K562 (cell line): ENCODE results near the gene CD82. TPM values are rescaled to one million over a fixed set of nuclear protein-coding genes. Genes with fewer than 3 reads are reported as not detected.
A peak's percentile ranks its signal among the peaks of the same experiment; 100 is the strongest.

ENCODE experiments used
- BHLHE40 ChIP-seq: IDR thresholded peaks from 2 replicates; pipeline ENCODE4 v1.6.1; 2011; ENCODE audit warnings: low read length, improper control_type of control experiment
- CC2D1A ChIP-seq: fragments of 450-650 bp; IDR thresholded peaks from 2 replicates; pipeline ENCODE4 v1.6.1; 2017; ENCODE audit warnings: mild to moderate bottlenecking
- EGR1 ChIP-seq: fragments of 450-650 bp; conservative IDR thresholded peaks from 2 replicates; pipeline ENCODE4 v1.6.1; 2017; ENCODE audit warnings: mild to moderate bottlenecking
- FOXJ2 ChIP-seq: fragments of 200-800 bp; sonication (Bioruptor generic); IDR thresholded peaks from 2 replicates; pipeline ENCODE4 v1.6.1; 2016; ENCODE audit warnings: missing genetic modification characterization, missing compliant biosample characterization
- HNRNPUL1 ChIP-seq: fragments of 200-400 bp; formaldehyde crosslinking; IDR thresholded peaks from 2 replicates; pipeline ENCODE4 v1.6.1; 2017; ENCODE audit warnings: low read length
- MAFF ChIP-seq: IDR thresholded peaks from 2 replicates; pipeline ENCODE4 v1.6.1; 2012; ENCODE audit warnings: low read length, improper control_type of control experiment
- RAD51 ChIP-seq: fragments of 450-650 bp; IDR thresholded peaks from 2 replicates; pipeline ENCODE4 v1.7.1; 2016; ENCODE audit warnings: low read depth, mild to moderate bottlenecking, borderline replicate concordance
- SMAD3 ChIP-seq: fragments of 450-650 bp; formaldehyde crosslinking; conservative IDR thresholded peaks from 2 replicates; pipeline ENCODE4 v1.4.0; 2020; ENCODE audit warnings: mild to moderate bottlenecking
- SMARCE1 ChIP-seq: fragments of 450-650 bp; IDR thresholded peaks from 2 replicates; pipeline ENCODE4 v1.7.1; 2016; ENCODE audit warnings: mild to moderate bottlenecking
- TAL1 ChIP-seq: fragments of 450-650 bp; IDR thresholded peaks from 2 replicates; pipeline ENCODE4 v1.6.1; 2016; ENCODE audit warnings: mild to moderate bottlenecking
- ZBTB7A ChIP-seq: IDR thresholded peaks from 2 replicates; pipeline ENCODE4 v1.6.1; 2011; ENCODE audit warnings: low read depth, mild to moderate bottlenecking, low read length, moderate library complexity, borderline replicate concordance; ENCODE audit not compliant: control insufficient read depth
- ZKSCAN3 ChIP-seq: fragments of 250-450 bp; sonication (Bioruptor Pico); IDR thresholded peaks from 2 replicates; pipeline ENCODE4 v1.4.0; 2020
- ZNF316 ChIP-seq: fragments of 450-650 bp; IDR thresholded peaks from 2 replicates; pipeline ENCODE4 v1.6.1; 2016
- ZNF561 ChIP-seq: fragments of 450-650 bp; formaldehyde crosslinking; conservative IDR thresholded peaks from 2 replicates; pipeline ENCODE4 v1.4.0; 2020; ENCODE audit warnings: mild to moderate bottlenecking, moderate library complexity
- polyA plus RNA-seq, 8 experiments: library from polyadenylated mRNA; depleted of rRNA in 4 of 8; stranded (reverse) in 5 of 8; unstranded in 3 of 8; fragments of >200 nt; fragmentation: Nextera tagmentation in 2 of 8; fragmentation: Illumina TruSeq in 1 of 8; extraction: Ambion mirVana in 2 of 8; extraction: Trizol in 1 of 8; gene quantifications; 2 replicates each; pipeline versions ENCODE4 v1.2.1 to v1.2.3, GENCODE V29; 2011 to 2014; ENCODE audit warnings: inconsistent platforms in 1 of 8, missing spikeins in 1 of 8
- total RNA-seq, 7 experiments: library from RNA; depleted of rRNA in 6 of 7; stranded (reverse); fragments of >200 nt in 6 of 7; fragmentation: Illumina TruSeq in 2 of 7; extraction: Trizol in 2 of 7; gene quantifications; 2 replicates each; pipeline versions ENCODE4 v1.2.1 to v1.2.3, GENCODE V29; 2011 to 2021; ENCODE audit warnings: low replicate concordance in 1 of 7
- TF ChIP-seq, protein P1 (sequence below): fragments of 450-650 bp; IDR thresholded peaks from 2 replicates; pipeline ENCODE4 v1.6.1; 2016; ENCODE audit warnings: mild to moderate bottlenecking, moderate library complexity
- TF ChIP-seq, protein P2 (sequence below): fragments of 250-450 bp; sonication (Bioruptor Pico); IDR thresholded peaks from 2 replicates; pipeline ENCODE4 v1.8.0; 2022; ENCODE audit warnings: moderate library complexity, mild to moderate bottlenecking, inconsistent platforms
- TF ChIP-seq, protein P3 (sequence below): fragments of 200-800 bp; sonication (Bioruptor generic); IDR thresholded peaks from 2 replicates; pipeline ENCODE4 v1.6.1; 2017; ENCODE audit warnings: missing genetic modification characterization, missing compliant biosample characterization

CD82 gene
- total and polyA plus RNA-seq, 9 of the 15 experiments (the other 6 are each of a cell fraction or from before 2014, with no cell fraction given), result 0.27 to 9.4 (median 3.0) TPM

DNA sequence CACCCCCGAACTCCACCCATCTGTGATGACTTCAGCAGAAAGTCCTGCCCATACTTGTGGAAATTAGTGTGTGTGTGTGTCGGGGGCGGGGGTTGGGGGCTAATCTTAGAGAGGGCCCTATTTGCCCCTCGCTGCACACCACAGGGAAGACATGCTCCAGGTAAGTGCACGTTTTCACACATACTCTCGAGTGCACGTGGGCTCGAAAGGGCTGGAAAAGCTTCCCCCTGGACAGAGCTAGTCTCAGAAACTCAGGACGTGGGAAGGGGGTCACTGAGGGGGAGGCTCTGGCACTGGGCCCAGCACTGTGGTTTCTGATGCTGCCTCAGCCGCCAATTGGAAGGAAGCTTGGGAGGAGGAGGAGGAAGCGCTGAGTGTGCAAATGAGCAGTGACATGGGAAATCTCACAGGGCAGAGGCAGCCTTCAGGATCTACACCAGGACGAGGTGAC is 40.7 kb upstream of the CD82 start (continued):
- TF ChIP-seq, protein P1, sequence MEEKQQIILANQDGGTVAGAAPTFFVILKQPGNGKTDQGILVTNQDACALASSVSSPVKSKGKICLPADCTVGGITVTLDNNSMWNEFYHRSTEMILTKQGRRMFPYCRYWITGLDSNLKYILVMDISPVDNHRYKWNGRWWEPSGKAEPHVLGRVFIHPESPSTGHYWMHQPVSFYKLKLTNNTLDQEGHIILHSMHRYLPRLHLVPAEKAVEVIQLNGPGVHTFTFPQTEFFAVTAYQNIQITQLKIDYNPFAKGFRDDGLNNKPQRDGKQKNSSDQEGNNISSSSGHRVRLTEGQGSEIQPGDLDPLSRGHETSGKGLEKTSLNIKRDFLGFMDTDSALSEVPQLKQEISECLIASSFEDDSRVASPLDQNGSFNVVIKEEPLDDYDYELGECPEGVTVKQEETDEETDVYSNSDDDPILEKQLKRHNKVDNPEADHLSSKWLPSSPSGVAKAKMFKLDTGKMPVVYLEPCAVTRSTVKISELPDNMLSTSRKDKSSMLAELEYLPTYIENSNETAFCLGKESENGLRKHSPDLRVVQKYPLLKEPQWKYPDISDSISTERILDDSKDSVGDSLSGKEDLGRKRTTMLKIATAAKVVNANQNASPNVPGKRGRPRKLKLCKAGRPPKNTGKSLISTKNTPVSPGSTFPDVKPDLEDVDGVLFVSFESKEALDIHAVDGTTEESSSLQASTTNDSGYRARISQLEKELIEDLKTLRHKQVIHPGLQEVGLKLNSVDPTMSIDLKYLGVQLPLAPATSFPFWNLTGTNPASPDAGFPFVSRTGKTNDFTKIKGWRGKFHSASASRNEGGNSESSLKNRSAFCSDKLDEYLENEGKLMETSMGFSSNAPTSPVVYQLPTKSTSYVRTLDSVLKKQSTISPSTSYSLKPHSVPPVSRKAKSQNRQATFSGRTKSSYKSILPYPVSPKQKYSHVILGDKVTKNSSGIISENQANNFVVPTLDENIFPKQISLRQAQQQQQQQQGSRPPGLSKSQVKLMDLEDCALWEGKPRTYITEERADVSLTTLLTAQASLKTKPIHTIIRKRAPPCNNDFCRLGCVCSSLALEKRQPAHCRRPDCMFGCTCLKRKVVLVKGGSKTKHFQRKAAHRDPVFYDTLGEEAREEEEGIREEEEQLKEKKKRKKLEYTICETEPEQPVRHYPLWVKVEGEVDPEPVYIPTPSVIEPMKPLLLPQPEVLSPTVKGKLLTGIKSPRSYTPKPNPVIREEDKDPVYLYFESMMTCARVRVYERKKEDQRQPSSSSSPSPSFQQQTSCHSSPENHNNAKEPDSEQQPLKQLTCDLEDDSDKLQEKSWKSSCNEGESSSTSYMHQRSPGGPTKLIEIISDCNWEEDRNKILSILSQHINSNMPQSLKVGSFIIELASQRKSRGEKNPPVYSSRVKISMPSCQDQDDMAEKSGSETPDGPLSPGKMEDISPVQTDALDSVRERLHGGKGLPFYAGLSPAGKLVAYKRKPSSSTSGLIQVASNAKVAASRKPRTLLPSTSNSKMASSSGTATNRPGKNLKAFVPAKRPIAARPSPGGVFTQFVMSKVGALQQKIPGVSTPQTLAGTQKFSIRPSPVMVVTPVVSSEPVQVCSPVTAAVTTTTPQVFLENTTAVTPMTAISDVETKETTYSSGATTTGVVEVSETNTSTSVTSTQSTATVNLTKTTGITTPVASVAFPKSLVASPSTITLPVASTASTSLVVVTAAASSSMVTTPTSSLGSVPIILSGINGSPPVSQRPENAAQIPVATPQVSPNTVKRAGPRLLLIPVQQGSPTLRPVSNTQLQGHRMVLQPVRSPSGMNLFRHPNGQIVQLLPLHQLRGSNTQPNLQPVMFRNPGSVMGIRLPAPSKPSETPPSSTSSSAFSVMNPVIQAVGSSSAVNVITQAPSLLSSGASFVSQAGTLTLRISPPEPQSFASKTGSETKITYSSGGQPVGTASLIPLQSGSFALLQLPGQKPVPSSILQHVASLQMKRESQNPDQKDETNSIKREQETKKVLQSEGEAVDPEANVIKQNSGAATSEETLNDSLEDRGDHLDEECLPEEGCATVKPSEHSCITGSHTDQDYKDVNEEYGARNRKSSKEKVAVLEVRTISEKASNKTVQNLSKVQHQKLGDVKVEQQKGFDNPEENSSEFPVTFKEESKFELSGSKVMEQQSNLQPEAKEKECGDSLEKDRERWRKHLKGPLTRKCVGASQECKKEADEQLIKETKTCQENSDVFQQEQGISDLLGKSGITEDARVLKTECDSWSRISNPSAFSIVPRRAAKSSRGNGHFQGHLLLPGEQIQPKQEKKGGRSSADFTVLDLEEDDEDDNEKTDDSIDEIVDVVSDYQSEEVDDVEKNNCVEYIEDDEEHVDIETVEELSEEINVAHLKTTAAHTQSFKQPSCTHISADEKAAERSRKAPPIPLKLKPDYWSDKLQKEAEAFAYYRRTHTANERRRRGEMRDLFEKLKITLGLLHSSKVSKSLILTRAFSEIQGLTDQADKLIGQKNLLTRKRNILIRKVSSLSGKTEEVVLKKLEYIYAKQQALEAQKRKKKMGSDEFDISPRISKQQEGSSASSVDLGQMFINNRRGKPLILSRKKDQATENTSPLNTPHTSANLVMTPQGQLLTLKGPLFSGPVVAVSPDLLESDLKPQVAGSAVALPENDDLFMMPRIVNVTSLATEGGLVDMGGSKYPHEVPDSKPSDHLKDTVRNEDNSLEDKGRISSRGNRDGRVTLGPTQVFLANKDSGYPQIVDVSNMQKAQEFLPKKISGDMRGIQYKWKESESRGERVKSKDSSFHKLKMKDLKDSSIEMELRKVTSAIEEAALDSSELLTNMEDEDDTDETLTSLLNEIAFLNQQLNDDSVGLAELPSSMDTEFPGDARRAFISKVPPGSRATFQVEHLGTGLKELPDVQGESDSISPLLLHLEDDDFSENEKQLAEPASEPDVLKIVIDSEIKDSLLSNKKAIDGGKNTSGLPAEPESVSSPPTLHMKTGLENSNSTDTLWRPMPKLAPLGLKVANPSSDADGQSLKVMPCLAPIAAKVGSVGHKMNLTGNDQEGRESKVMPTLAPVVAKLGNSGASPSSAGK, result peak; percentile 83
- no peak for TF ChIP-seq RAD51
- no peak for TF ChIP-seq ZKSCAN3
- TF ChIP-seq ZNF316, result peak; percentile 94
- TF ChIP-seq EGR1, result peak; percentile 78
- peak; percentile 46; the same call in 1 of the 2 replicates for TF ChIP-seq MAFF
- TF ChIP-seq, protein P2, sequence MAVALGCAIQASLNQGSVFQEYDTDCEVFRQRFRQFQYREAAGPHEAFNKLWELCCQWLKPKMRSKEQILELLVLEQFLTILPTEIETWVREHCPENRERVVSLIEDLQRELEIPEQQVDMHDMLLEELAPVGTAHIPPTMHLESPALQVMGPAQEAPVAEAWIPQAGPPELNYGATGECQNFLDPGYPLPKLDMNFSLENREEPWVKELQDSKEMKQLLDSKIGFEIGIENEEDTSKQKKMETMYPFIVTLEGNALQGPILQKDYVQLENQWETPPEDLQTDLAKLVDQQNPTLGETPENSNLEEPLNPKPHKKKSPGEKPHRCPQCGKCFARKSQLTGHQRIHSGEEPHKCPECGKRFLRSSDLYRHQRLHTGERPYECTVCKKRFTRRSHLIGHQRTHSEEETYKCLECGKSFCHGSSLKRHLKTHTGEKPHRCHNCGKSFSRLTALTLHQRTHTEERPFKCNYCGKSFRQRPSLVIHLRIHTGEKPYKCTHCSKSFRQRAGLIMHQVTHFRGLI (CRISPR knock-in tag), result no peak
- TF ChIP-seq BHLHE40, result no peak
- peak; percentile 37; the same call in 1 of the 2 replicates for TF ChIP-seq ZBTB7A
- TF ChIP-seq, protein P3, sequence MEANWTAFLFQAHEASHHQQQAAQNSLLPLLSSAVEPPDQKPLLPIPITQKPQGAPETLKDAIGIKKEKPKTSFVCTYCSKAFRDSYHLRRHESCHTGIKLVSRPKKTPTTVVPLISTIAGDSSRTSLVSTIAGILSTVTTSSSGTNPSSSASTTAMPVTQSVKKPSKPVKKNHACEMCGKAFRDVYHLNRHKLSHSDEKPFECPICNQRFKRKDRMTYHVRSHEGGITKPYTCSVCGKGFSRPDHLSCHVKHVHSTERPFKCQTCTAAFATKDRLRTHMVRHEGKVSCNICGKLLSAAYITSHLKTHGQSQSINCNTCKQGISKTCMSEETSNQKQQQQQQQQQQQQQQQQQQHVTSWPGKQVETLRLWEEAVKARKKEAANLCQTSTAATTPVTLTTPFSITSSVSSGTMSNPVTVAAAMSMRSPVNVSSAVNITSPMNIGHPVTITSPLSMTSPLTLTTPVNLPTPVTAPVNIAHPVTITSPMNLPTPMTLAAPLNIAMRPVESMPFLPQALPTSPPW, result peak; percentile 47
- TF ChIP-seq FOXJ2, result no peak
- no peak for TF ChIP-seq SMAD3 (CRISPR knock-in tag)
- TF ChIP-seq SMARCE1, result no peak
- no peak for TF ChIP-seq CC2D1A
- no peak for TF ChIP-seq TAL1
- no peak for TF ChIP-seq ZNF561
- TF ChIP-seq HNRNPUL1, result no peak
